SJCRH30 (cell line): Measurements from ENCODE around the gene TADA2A. TPM values are rescaled to one million over a fixed set of nuclear protein-coding genes. Genes with fewer than 3 reads are reported as not detected.
"Not testable (repeated sequence)": the region's sequence is repeated elsewhere in the genome, so short reads cannot be mapped to it uniquely, and the experiment has no call there.

Experiments used
- DNase-seq, 2 experiments: peaks; one replicate each; pipeline ENCODE4 v3.0.0-alpha.2; 2015 to 2020
- H3K27ac ChIP-seq: fragments of 250-450 bp; sonication (Bioruptor Pico); 2 replicates; pipeline ENCODE4 v1.5.1; 2020; ENCODE audit warnings: mild to moderate bottlenecking, moderate library complexity
- H3K27me3 ChIP-seq: fragments of 250-450 bp; sonication (Bioruptor Pico); 2 replicates; pipeline ENCODE4 v1.5.1; 2020; ENCODE audit warnings: mild to moderate bottlenecking, moderate library complexity
- H3K36me3 ChIP-seq: fragments of 250-450 bp; sonication (Bioruptor Pico); 2 replicates; pipeline ENCODE4 v1.5.1; 2020; ENCODE audit warnings: mild to moderate bottlenecking, moderate library complexity
- H3K4me1 ChIP-seq: fragments of 250-450 bp; sonication (Bioruptor Pico); 2 replicates; pipeline ENCODE4 v1.5.1; 2020; ENCODE audit warnings: mild to moderate bottlenecking, moderate library complexity
- H3K4me3 ChIP-seq: fragments of 250-450 bp; sonication (Bioruptor Pico); 2 replicates; pipeline ENCODE4 v1.5.1; 2020; ENCODE audit warnings: mild to moderate bottlenecking, moderate library complexity
- H3K9me3 ChIP-seq: fragments of 250-450 bp; sonication (Bioruptor Pico); replicated peaks from 2 replicates; pipeline ENCODE4 v1.5.1; 2020; ENCODE audit warnings: mild to moderate bottlenecking, moderate library complexity
- total RNA-seq: library from RNA; depleted of rRNA; stranded (reverse); fragments of >200 nt; shearing (Covaris generic); gene quantifications from 2 replicates; pipeline ENCODE4 v1.2.3, GENCODE V29; 2014

Gene TADA2A
- total RNA-seq, 1 experiment from 2014 or later, result 32.1 TPM

GRCh38 chr17:37385474-37385990 lies 21.2 kb upstream of the TADA2A start:
- H3K4me1 ChIP-seq, result no peaks in the 10 kb centered on the region
- no peaks in the 10 kb centered on the region for H3K27me3 ChIP-seq
- DNase-seq, result no peak
- no peaks in the 10 kb centered on the region for H3K36me3 ChIP-seq
- no peak overlapping the region for H3K4me3 ChIP-seq
- H3K9me3 ChIP-seq, result no peaks in the 10 kb centered on the region
- H3K27ac ChIP-seq, result no peak overlapping the region

DNA sequence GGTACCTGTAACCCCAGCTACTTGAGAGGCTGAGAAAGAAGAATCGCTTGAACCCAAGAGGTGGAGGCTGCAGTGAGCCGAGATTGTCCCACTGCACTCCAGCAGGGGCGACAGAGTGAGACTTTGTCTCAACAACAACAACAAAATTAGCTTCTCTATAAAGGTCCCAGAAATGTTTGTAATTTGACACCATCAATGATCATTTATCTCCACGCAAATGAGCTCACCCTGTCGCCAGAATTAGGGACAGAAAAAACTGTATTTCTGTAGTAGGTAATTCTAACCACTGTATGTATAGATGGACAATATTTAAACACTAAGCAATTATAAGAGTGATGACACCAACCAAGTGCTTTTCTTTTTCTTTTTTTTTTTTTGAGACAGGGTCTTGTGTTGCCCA lies 20.2 kb upstream of the TADA2A start:
- H3K27ac ChIP-seq, result no peak overlapping the region
- H3K4me1 ChIP-seq, result no peaks in the 10 kb centered on the region; the same call in 1 of the 2 replicates
- H3K9me3 ChIP-seq, result no peaks in the 10 kb centered on the region
- no peaks in the 10 kb centered on the region for H3K27me3 ChIP-seq
- no peak for DNase-seq
- no peak overlapping the region for H3K4me3 ChIP-seq
- H3K36me3 ChIP-seq, result no peaks in the 10 kb centered on the region

DNA sequence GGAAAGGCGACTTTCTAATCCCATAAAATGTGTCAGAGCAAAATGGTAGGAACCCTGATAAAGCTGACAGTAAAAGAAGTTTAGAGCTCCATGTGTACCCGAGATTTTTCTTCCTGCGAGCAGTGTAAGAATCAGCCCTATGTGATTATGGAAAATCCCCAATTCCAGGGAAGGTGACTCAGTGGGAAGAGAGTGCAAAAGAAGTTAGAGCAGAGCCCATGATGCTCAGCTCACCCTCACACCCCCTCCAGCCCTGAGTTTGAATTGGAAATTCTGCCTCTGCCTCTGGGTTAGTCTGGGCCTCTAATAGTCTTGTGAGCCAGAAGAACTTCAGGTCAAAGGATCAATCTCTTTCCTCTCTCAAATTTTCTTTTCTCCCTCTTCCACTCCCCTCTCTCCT lies 18.4 kb upstream of the TADA2A start:
- Histone ChIP-seq H3K4me3 (no peak overlapping the region), H3K27ac (no peak overlapping the region), H3K36me3 (no peaks in the 10 kb centered on the region), H3K4me1 (peaks cover 5% of the 10 kb centered on the region; the same call in 1 of the 2 replicates), H3K9me3 (no peaks in the 10 kb centered on the region), H3K27me3 (no peaks in the 10 kb centered on the region)
- DNase-seq, result no peak

DNA sequence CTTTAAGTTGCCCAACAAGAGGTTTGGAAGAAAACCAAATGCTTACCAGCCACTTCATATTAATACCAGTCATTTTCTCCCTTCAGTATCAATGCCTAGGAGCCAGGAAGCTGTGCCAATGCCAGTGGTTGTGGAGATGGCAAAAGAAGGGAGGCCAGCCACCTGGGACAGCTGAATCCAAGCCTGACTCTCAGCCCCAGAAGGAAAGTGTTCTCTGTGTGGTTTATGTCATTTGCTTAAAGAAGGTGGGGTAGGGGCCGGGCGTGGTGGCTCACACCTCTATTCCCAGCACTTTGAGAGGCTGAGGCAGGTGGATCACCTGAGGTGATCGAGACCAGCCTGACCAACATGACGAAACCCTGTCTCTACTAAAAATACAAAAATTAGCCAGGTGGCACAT lies 17.5 kb upstream of the TADA2A start:
- Histone ChIP-seq H3K27ac (no peak overlapping the region), H3K4me3 (no peak overlapping the region), H3K27me3 (no peaks in the 10 kb centered on the region), H3K4me1 (peaks cover 5% of the 10 kb centered on the region; the same call in 1 of the 2 replicates), H3K9me3 (no peaks in the 10 kb centered on the region), H3K36me3 (no peaks in the 10 kb centered on the region)
- no peak for DNase-seq

GRCh38 chr17:37391146-37391545 lies 15.5 kb upstream of the TADA2A start:
- Histone ChIP-seq H3K9me3 (no peaks in the 10 kb centered on the region), H3K27me3 (no peaks in the 10 kb centered on the region), H3K4me1 (peaks cover 5% of the 10 kb centered on the region; the same call in 1 of the 2 replicates), H3K27ac (no peak overlapping the region), H3K36me3 (no peaks in the 10 kb centered on the region), H3K4me3 (no peak overlapping the region)
- DNase-seq, result no peak

GRCh38 chr17:37392024-37392590 lies 14.6 kb upstream of the TADA2A start:
- no peaks in the 10 kb centered on the region for H3K27me3 ChIP-seq
- H3K4me3 ChIP-seq, result no peak overlapping the region
- DNase-seq, result peak; percentile 14 to 40
- H3K27ac ChIP-seq, result no peak overlapping the region
- H3K36me3 ChIP-seq, result no peaks in the 10 kb centered on the region
- peaks cover 5% of the 10 kb centered on the region; the same call in 1 of the 2 replicates for H3K4me1 ChIP-seq
- H3K9me3 ChIP-seq, result no peaks in the 10 kb centered on the region

DNA sequence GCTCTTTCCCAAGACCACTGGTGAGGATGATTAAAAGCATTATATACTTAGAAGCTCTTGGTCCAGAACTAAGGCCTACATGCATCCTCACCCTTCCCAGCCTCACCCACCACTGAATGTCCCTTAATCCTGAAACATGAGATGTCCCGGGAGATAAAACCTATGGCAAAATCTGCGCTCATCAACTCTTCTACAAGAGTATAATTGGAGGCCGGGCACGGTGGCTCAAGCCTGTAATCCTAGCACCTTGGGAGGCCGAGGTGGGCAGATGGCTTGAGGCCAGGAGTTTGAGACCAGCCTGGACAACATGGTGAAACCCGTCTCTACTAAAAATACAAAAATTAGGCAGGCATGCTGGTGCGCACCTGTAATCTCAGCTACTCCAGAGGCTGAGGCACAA lies 13.3 kb upstream of the TADA2A start:
- no peaks in the 10 kb centered on the region for H3K9me3 ChIP-seq
- H3K4me3 ChIP-seq, result no peak overlapping the region
- no peaks in the 10 kb centered on the region for H3K27me3 ChIP-seq
- H3K4me1 ChIP-seq, result peaks cover 5% of the 10 kb centered on the region; the same call in 1 of the 2 replicates
- DNase-seq, result no peak
- no peak overlapping the region for H3K27ac ChIP-seq
- H3K36me3 ChIP-seq, result no peaks in the 10 kb centered on the region

DNA sequence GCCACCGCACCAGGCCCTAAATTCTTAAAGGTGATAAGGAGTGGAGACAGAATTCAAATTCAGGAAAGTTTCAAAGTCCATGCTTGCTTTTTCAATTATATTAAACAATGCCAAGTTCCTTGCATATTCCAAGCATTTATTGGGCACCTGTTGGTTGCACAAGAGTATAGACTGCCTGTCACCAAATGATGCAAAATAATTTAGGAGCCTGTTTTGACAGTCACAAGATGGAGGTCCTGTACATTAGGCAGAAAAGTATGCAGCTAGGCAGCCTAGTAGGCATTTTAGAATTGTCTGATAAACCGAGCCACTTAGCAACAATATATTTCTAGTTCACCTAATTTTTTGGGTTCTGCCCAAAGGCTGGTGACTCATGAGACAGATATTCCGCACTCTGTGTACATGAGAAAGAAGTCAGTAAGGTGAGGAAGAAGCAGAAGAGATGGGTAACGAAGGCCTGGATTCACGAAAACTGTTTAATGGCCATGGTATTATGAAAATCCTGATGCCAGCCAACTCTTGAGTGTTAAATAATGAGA lies 7.4 kb upstream of the TADA2A start:
- Histone ChIP-seq H3K4me3 (no peak overlapping the region), H3K4me1 (no peaks in the 10 kb centered on the region), H3K9me3 (no peaks in the 10 kb centered on the region), H3K27me3 (no peaks in the 10 kb centered on the region), H3K36me3 (no peaks in the 10 kb centered on the region), H3K27ac (no peak overlapping the region)
- no peak for DNase-seq

- H3K27me3 ChIP-seq, result no peaks in the 10 kb centered on the region
- peaks cover 7% of the 10 kb centered on the region for H3K4me1 ChIP-seq
- H3K9me3 ChIP-seq, result no peaks in the 10 kb centered on the region
- H3K27ac ChIP-seq, result no peak overlapping the region
- no peaks in the 10 kb centered on the region for H3K36me3 ChIP-seq
- no peak overlapping the region for H3K4me3 ChIP-seq
- DNase-seq, result no peak
Measured at GRCh38 chr17:37400505-37400904, 6.2 kb upstream of the TADA2A start.

- not testable (repeated sequence) for H3K27ac ChIP-seq, H3K27me3 ChIP-seq, H3K36me3 ChIP-seq, H3K4me1 ChIP-seq, H3K9me3 ChIP-seq, DNase-seq
- H3K4me3 ChIP-seq, result peak overlapping the region; percentile 95
Measured at GRCh38 chr17:37405522-37405921, 1.2 kb upstream of the TADA2A start.

GRCh38 chr17:37405955-37406634 lies 591 bp upstream of the TADA2A start:
- DNase-seq, result no peak
- peaks cover 7% of the 10 kb centered on the region for H3K4me1 ChIP-seq
- peak overlapping the region; percentile 75 for H3K27ac ChIP-seq
- H3K9me3 ChIP-seq, result no peaks in the 10 kb centered on the region
- H3K36me3 ChIP-seq, result no peaks in the 10 kb centered on the region; the same call in none of the 2 replicates
- H3K27me3 ChIP-seq, result no peaks in the 10 kb centered on the region
- peak overlapping the region; percentile 95 for H3K4me3 ChIP-seq

DNA sequence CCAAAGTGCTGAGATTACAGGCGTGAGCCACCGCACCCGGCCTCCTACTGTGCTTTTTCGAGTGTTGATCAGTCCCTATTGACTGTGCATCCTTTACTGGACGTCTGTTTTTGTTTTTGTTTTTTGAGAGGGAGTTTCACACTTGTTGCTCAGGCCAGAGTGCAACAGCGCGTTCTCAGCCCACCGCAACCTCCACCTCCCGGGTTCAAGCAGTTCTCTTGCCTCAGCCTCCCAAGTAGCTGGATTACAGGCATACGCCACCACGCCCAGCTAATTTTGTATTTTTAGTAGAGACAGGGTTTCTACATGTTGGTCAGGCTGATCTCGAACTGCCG lies 1.4 kb downstream of the TADA2A start:
- H3K4me1 ChIP-seq, H3K27me3 ChIP-seq, H3K9me3 ChIP-seq, H3K27ac ChIP-seq, DNase-seq: not testable (repeated sequence)
- Histone ChIP-seq H3K4me3 (peak overlapping the region; percentile 95), H3K36me3 (peaks cover 14% of the 10 kb centered on the region)

DNA sequence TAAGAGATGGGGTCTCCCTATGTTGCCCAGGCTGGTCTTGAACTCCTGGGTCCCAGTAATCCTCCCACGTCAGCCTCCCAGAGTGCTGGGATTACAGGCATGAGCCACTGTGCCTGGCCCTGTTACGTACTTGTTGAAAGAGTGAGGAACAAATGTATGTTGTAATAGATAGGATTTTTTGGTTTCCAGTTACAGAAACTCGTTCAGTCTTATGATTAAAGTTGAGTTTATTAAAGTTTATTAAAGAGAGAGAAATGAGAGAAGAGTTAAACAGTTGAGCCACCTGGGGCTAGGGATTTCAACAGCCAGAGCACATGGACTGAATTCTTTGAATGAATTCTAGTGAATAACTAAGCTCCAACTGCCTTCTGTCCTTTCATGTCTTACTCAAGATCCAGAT lies 3.7 kb downstream of the TADA2A start:
- peaks cover 2% of the 10 kb centered on the region for H3K4me1 ChIP-seq
- DNase-seq, result no peak
- no peak overlapping the region for H3K27ac ChIP-seq
- H3K9me3 ChIP-seq, result no peaks in the 10 kb centered on the region
- H3K4me3 ChIP-seq, result no peak overlapping the region
- H3K27me3 ChIP-seq, result no peaks in the 10 kb centered on the region
- peaks cover 36% of the 10 kb centered on the region for H3K36me3 ChIP-seq

DNA sequence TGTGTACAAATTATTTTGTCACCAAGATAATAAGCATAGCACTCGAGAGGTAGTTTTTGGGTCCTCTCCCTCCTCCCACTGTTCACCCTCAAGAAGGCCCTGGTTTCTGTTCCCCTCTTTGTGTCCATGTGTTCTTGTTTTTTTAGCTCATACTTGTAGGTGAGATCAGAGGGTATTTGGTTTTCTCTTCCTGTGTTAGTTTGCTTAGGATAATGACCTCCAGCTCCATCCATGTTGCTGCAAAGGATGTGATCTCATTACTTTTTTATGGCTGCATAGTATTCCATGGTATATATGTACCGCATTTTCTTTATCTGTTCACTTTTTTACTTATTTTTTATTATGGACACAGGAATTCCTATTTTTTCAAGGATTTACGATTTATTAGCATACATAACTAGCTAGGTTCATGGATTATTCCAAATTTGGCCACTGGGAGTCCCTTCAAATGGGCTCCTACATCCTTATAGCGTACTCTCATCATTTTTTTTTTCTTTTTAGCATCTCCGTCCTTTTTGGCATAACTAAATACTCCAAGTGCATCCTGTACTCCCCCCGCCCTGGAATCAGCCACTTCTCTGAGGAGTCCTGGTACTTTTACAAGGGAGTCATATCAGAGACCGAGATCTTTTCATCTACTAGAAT lies 7.3 kb downstream of the TADA2A start:
- no peak for DNase-seq
- H3K4me1 ChIP-seq, result no peaks in the 10 kb centered on the region
- peaks cover 55% of the 10 kb centered on the region for H3K36me3 ChIP-seq
- no peaks in the 10 kb centered on the region for H3K27me3 ChIP-seq
- H3K27ac ChIP-seq, result no peak overlapping the region
- no peaks in the 10 kb centered on the region for H3K9me3 ChIP-seq
- no peak overlapping the region for H3K4me3 ChIP-seq

- H3K36me3 ChIP-seq, result peaks cover 62% of the 10 kb centered on the region
- H3K4me3 ChIP-seq, result no peak overlapping the region
- DNase-seq, result no peak
- H3K9me3 ChIP-seq, result no peaks in the 10 kb centered on the region
- no peaks in the 10 kb centered on the region; the same call in 1 of the 2 replicates for H3K4me1 ChIP-seq
- H3K27ac ChIP-seq, result no peak overlapping the region
- no peaks in the 10 kb centered on the region for H3K27me3 ChIP-seq
Measured at GRCh38 chr17:37417852-37418251, 11.2 kb downstream of the TADA2A start.
